ENCODE results near the gene OSER1. TPM values are rescaled to one million over a fixed set of nuclear protein-coding genes. Genes with fewer than 3 reads are reported as not detected.

OSER1 gene
- total and polyA plus RNA-seq, 2 experiments from 2014 or later, result 28.5 to 35.2 TPM

DNA sequence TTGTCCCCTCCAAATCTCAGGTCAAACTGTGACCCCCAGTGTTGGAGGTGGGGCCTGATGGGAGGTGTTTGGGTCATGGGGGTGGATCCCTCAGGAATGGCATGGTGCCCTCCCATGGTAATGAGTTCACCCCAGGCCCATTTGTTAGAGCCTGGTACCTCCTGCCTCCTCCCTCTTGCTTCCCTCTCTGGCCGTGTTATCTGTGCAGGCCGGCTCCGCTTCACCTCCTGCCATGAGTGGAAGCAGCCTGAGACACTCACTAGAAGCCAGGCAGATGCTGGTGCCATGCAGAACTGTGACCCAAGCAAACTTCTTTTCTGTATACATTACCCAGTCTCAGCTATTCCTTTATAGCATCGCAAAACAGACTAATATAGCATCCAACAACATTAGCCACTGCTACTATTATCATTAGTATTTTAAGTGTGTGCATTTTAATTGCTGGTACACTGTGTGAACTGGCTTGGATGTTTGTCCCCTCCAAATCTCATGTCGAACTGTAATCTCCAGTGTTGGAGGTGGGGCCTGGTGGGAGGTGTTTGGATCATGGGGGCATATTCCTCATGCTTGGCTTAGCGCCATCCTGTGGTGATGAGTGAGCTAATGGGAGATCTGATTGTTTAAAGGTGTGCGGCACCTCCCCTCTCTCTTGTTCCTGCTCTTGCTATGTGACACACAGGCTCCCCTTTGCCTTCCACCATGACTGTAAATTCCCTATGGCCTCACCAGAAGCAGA, 12.2 kb upstream of the OSER1 start:
- TF ChIP-seq, protein P1, sequence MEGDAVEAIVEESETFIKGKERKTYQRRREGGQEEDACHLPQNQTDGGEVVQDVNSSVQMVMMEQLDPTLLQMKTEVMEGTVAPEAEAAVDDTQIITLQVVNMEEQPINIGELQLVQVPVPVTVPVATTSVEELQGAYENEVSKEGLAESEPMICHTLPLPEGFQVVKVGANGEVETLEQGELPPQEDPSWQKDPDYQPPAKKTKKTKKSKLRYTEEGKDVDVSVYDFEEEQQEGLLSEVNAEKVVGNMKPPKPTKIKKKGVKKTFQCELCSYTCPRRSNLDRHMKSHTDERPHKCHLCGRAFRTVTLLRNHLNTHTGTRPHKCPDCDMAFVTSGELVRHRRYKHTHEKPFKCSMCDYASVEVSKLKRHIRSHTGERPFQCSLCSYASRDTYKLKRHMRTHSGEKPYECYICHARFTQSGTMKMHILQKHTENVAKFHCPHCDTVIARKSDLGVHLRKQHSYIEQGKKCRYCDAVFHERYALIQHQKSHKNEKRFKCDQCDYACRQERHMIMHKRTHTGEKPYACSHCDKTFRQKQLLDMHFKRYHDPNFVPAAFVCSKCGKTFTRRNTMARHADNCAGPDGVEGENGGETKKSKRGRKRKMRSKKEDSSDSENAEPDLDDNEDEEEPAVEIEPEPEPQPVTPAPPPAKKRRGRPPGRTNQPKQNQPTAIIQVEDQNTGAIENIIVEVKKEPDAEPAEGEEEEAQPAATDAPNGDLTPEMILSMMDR (IDR thresholded peaks at IDR 0.05; ENCODE audit: low read depth, low read length), result no peak
- Histone ChIP-seq H3K9me3 (ENCODE audit: low read depth) (no peaks in the 10 kb centered on the region), H3K27ac (peak overlapping the region; percentile 52), H3K36me3 (no peaks in the 10 kb centered on the region), H3K4me1 (ENCODE audit: low read depth) (peaks cover 27% of the 10 kb centered on the region), H3K4me3 (no peak overlapping the region), H3K27me3 (no peaks in the 10 kb centered on the region)
- peak in 1 of 2 donors; percentile 35 for DNase-seq (ENCODE audit: low read depth in 1 of 2, low spot score in 1 of 2)

DNA sequence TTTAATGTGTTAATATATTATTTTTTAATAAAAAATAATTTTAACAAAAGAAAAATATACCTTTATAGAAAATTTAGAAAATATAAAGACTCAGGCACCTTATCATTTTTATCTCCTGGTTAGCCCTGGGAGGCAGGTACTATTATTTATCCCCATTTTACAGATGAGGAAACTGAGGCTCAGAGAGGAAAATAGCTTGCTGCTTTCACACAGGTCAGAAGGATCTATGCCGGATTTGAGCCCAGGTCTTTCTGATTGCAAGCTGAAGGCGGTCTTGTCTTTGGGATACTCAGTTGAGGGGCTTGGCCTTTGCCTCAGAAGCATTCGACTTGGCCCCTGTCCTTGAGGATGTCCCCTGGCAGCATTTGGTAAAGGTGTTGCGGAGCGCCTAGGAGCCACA, 11.5 kb upstream of the OSER1 start:
- Histone ChIP-seq H3K9me3 (ENCODE audit: low read depth) (no peaks in the 10 kb centered on the region), H3K4me3 (no peak overlapping the region), H3K4me1 (ENCODE audit: low read depth) (peaks cover 31% of the 10 kb centered on the region), H3K27me3 (no peaks in the 10 kb centered on the region), H3K27ac (no peak overlapping the region), H3K36me3 (no peaks in the 10 kb centered on the region)
- DNase-seq (ENCODE audit: low read depth in 1 of 2, low spot score in 1 of 2), result no peak
- TF ChIP-seq, protein P1 (IDR thresholded peaks at IDR 0.05; ENCODE audit: low read depth, low read length), result no peak

DNA sequence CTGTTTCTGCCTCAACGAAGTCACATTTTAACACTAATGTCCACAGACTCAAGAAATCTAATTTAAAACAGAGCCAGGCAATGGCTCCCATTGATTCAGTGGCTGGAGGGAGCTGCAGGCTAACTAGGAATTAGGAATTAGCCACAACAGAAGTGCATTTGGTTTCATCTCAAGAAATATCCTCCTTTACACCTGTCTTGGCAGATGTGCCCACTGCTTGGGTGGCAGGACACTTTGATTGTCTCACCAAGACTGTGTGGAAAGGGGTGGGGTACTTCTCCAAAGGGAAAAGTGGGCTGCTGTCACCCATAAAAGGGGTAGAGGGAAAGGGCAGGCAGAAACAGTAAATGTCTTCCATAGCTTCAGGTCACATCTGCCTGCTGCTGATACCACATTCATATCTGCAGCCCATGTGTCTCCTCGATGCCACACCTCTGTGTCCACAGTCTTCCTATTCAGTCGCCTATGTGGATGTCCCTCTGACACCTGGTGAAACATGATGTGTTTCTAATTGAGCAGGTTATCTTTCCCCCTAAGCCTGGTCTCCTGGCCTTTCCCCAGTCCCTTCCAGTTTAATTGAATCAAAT, 10.9 kb upstream of the OSER1 start:
- TF ChIP-seq, protein P1 (IDR thresholded peaks at IDR 0.05; ENCODE audit: low read depth, low read length), result no peak
- no peaks in the 10 kb centered on the region for H3K27me3 ChIP-seq
- peak overlapping the region; percentile 95 for H3K27ac ChIP-seq
- peaks cover 31% of the 10 kb centered on the region for H3K4me1 ChIP-seq (ENCODE audit: low read depth)
- no peaks in the 10 kb centered on the region for H3K36me3 ChIP-seq
- DNase-seq (ENCODE audit: low read depth in 1 of 2, low spot score in 1 of 2), result no peak
- no peak overlapping the region for H3K4me3 ChIP-seq
- H3K9me3 ChIP-seq (ENCODE audit: low read depth), result no peaks in the 10 kb centered on the region

DNA sequence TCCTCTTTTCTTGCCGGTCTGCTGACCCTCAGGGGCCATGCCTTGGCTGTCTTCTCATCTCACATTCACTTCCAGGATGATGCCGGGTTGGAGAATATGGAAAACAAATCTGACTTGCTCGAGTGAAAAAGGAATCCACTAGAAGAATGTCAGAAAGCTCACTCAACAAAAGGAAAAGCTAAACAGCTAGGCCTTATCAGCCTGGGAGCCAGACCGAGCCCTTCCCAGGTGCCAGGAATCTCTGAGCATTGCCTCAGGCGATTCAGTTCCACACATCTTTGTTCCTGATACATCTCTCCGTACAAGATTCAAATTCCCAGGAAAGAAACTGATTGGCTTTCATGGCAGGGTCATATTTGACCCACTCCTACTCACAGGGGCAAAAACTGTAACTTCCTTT, 9.2 kb upstream of the OSER1 start:
- TF ChIP-seq, protein P1 (IDR thresholded peaks at IDR 0.05; ENCODE audit: low read depth, low read length), result no peak
- DNase-seq (ENCODE audit: low read depth in 1 of 2, low spot score in 1 of 2), result peak in 1 of 2 donors; percentile 42
- Histone ChIP-seq H3K36me3 (no peaks in the 10 kb centered on the region), H3K27me3 (no peaks in the 10 kb centered on the region), H3K9me3 (ENCODE audit: low read depth) (no peaks in the 10 kb centered on the region), H3K4me1 (ENCODE audit: low read depth) (peaks cover 31% of the 10 kb centered on the region), H3K4me3 (no peak overlapping the region), H3K27ac (peak overlapping the region; percentile 95)

DNA sequence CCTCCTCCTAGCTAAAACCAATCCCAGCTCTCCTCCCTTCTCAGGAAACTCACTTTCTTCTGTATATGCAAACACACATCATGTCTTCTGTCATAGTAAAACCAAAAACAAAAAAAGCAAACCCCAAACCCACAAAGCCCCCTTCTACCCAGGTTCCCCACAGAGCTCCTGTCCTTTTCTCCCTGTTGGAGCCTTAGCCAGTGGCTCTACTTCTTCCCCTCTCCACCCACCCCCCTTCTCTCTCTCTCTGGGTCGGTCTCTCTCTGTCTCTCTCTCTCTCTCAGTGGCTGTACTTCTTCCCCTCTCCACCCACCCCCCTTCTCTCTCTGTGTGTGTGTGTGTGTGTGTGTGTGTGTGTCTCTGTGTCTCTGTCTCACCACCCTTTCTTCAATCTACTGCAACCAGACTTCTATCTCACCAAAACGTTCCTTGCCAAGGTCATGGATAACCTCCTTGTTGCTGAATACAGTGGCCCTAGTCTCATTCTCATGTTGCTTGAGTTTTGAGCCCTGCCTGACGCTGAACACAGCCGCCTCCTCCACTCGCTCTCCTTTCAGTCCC, 8.7 kb upstream of the OSER1 start:
- DNase-seq (ENCODE audit: low read depth in 1 of 2, low spot score in 1 of 2), result peak in 1 of 2 donors; percentile 29
- Histone ChIP-seq H3K27me3 (no peaks in the 10 kb centered on the region), H3K9me3 (ENCODE audit: low read depth) (no peaks in the 10 kb centered on the region), H3K4me3 (no peak overlapping the region), H3K36me3 (no peaks in the 10 kb centered on the region), H3K27ac (peak overlapping the region; percentile 95), H3K4me1 (ENCODE audit: low read depth) (peaks cover 31% of the 10 kb centered on the region)
- TF ChIP-seq, protein P1 (IDR thresholded peaks at IDR 0.05; ENCODE audit: low read depth, low read length), result no peak
